GM12878 (cell line): ENCODE results near the gene ZNF888. TPM values are rescaled to one million over a fixed set of nuclear protein-coding genes. Genes with fewer than 3 reads are reported as not detected.

ENCODE experiments used
- ATAC-seq: fragments of 200-7000 bp; cut with Tn5 transposase; 3 replicates; pipeline ENCODE4 v1.9.1; 2020; ENCODE audit warnings: mild to moderate bottlenecking, moderate library complexity
- BruUV-seq: library from RNA; stranded (reverse); fragments of 400-500 nt; replicated peaks from 2 replicates; lab custom pipeline; 2021; lab: Mats Ljungman, UMichigan
- CTCF ChIA-PET: fragments of 300-600 bp; sonication (Branson Sonifier 250); formaldehyde crosslinking; extraction: SDS; loops from one replicate; lab custom pipeline; 2021; ENCODE audit warnings: inconsistent platforms; lab: Yijun Ruan, JAX
- POLR2A ChIA-PET: fragments of 350-600 bp; formaldehyde crosslinking; extraction: SDS; loops from one replicate; lab custom pipeline; 2021; ENCODE audit warnings: inconsistent platforms; lab: Charles Lee
- RAD21 ChIA-PET: fragments of 300-600 bp; sonication (Branson Sonifier 250); formaldehyde crosslinking; loops from one replicate; lab custom pipeline; 2023; ENCODE audit warnings: antibody characterized with exemption; ENCODE audit not compliant: unreplicated experiment; lab: Charles Lee
- SMC1A ChIA-PET: fragments of 300-600 bp; sonication (Branson Sonifier 250); formaldehyde crosslinking; loops from one replicate; lab custom pipeline; 2023; ENCODE audit not compliant: unreplicated experiment, uncharacterized antibody; lab: Charles Lee
- DNase-seq: peaks from one replicate; pipeline ENCODE4 v3.0.0-alpha.2; 2011; ENCODE audit warnings: low read depth, low spot score
- FAIRE-seq: peaks from 3 replicates; lab custom pipeline; 2011; peaks lifted over from hg19 to GRCh38; lab: Jason Lieb, UNC
- H2AFZ ChIP-seq: 2 replicates; pipeline ENCODE4 v1.6.0; 2011; ENCODE audit warnings: low read depth, low read length, control low read depth; ENCODE audit not compliant: control insufficient read depth
- H3K27ac ChIP-seq: 2 replicates; pipeline ENCODE4 v1.5.1; 2011; ENCODE audit warnings: control low read depth; ENCODE audit not compliant: control insufficient read depth, insufficient read depth
- H3K27me3 ChIP-seq, 2 experiments: replicated peaks in 1 of 2; 2 replicates each; pipeline versions ENCODE4 v1.6.0 to v1.6.1; 2011; ENCODE audit warnings: low read length in 1 of 2; ENCODE audit not compliant: control insufficient read depth in 2 of 2, insufficient read depth in 2 of 2
- H3K36me3 ChIP-seq, 2 experiments: 2 replicates each; pipeline ENCODE4 v1.5.1; 2011; ENCODE audit warnings: low read length in 1 of 2; ENCODE audit not compliant: control insufficient read depth in 2 of 2, insufficient read depth in 2 of 2
- H3K4me1 ChIP-seq: 2 replicates; pipeline ENCODE4 v1.6.1; 2011; ENCODE audit warnings: mild to moderate bottlenecking, low read length, moderate library complexity, mixed read lengths; ENCODE audit not compliant: control insufficient read depth, insufficient read depth
- H3K4me2 ChIP-seq: 2 replicates; pipeline ENCODE4 v1.6.0; 2011; ENCODE audit warnings: control low read depth; ENCODE audit not compliant: control insufficient read depth, insufficient read depth
- H3K4me3 ChIP-seq: fragments of 200-600 bp; sonication (generic); 2 replicates; pipeline ENCODE4 v1.5.1; 2016
- H3K79me2 ChIP-seq: 2 replicates; pipeline ENCODE4 v1.6.0; 2011; ENCODE audit warnings: low read length; ENCODE audit not compliant: control insufficient read depth, insufficient read depth
- H3K9ac ChIP-seq: 2 replicates; pipeline ENCODE4 v1.8.0; 2011; ENCODE audit warnings: low read length, control low read depth, mixed read lengths; ENCODE audit not compliant: control insufficient read depth, insufficient read depth
- H3K9me3 ChIP-seq: replicated peaks from 3 replicates; pipeline ENCODE4 v1.5.1; 2011; ENCODE audit warnings: mild to moderate bottlenecking, low read length; ENCODE audit not compliant: control insufficient read depth, insufficient read depth
- H4K20me1 ChIP-seq: 2 replicates; pipeline ENCODE4 v1.6.0; 2011; ENCODE audit not compliant: control insufficient read depth, insufficient read depth
- ESRRA ChIP-seq: IDR thresholded peaks from 2 replicates; pipeline ENCODE4 v1.6.1; 2012; ENCODE audit warnings: mild to moderate bottlenecking, low read length, improper control_type of control experiment
- FOXM1 ChIP-seq: IDR thresholded peaks from 2 replicates; pipeline ENCODE4 v1.6.1; 2012; ENCODE audit warnings: low read depth, mild to moderate bottlenecking, inconsistent platforms, low read length, moderate library complexity
- NBN ChIP-seq: fragments of 450-650 bp; IDR thresholded peaks from 2 replicates; pipeline ENCODE4 v1.6.1; 2016
- RUNX3 ChIP-seq: IDR thresholded peaks from 2 replicates; pipeline ENCODE4 v1.6.1; 2012; ENCODE audit warnings: low read length, inconsistent platforms
- SRF ChIP-seq, 2 experiments: IDR thresholded peaks; 2 replicates each; pipeline ENCODE4 v1.6.1; 2011; ENCODE audit warnings: low read depth in 2 of 2, low read length in 2 of 2, mild to moderate bottlenecking in 1 of 2, moderate library complexity in 1 of 2
- WRNIP1 ChIP-seq: IDR thresholded peaks from 2 replicates; pipeline ENCODE4 v1.6.1; 2011; ENCODE audit warnings: low read depth, low read length, improper control_type of control experiment, borderline replicate concordance
- WGBS: methylation state at CpG from one replicate; pipeline ENCODE4 v1.1.6; 2016; ENCODE audit warnings: low lambda C conversion rate; ENCODE audit not compliant: insufficient replicate concordance, insufficient coverage; ENCODE audit errors: missing lambda C conversion rate; 5-methylcytosine and 5-hydroxymethylcytosine counted together
- in situ Hi-C: fragments of 300-500 bp; cut with MboI; formaldehyde crosslinking; loops from 9 replicates; pipeline ENCODE4 v1.14.3; 2018; ENCODE audit warnings: mixed read lengths
- intact Hi-C: fragments of 100-400 bp; cut with micrococcal nuclease; formaldehyde crosslinking; loops from one replicate; pipeline ENCODE4 v1.14.2; 2022; ENCODE audit not compliant: unreplicated experiment
- polyA plus RNA-seq, 11 experiments: library from polyadenylated mRNA; depleted of rRNA in 4 of 11; unstranded in 6 of 11; stranded (reverse) in 5 of 11; fragments of >200 nt; fragmentation: Nextera tagmentation in 4 of 11; fragmentation: Illumina TruSeq in 1 of 11; extraction: Ambion mirVana in 4 of 11; extraction: Trizol in 1 of 11; gene quantifications; 1 replicate in 1 of 11; 2 replicates in 10 of 11; pipeline versions ENCODE4 v1.2.1 to v1.2.3, GENCODE V29; 2011 to 2016; ENCODE audit warnings: inconsistent platforms in 2 of 11, missing spikeins in 2 of 11, low read depth in 1 of 11
- total RNA-seq, 4 experiments: library from RNA; depleted of rRNA in 3 of 4; stranded (reverse); fragments of >200 nt in 3 of 4; fragmentation: Illumina TruSeq in 1 of 4; extraction: Trizol in 1 of 4; gene quantifications; 2 replicates each; pipeline versions ENCODE4 v1.2.1 to v1.2.3, GENCODE V29; 2013 to 2021
- TF ChIP-seq, protein P1 (sequence below): fragments of 450-650 bp; IDR thresholded peaks from 2 replicates; pipeline ENCODE4 v1.6.1; 2018; ENCODE audit warnings: mild to moderate bottlenecking, low read depth, moderate library complexity; ENCODE audit not compliant: partially characterized antibody

ZNF888 gene
- total and polyA plus RNA-seq, 10 of the 15 experiments (the other 5 are each of a cell fraction or from before 2014, with no cell fraction given) = 0.26 to 4.3 (median 2.7) TPM

DNA sequence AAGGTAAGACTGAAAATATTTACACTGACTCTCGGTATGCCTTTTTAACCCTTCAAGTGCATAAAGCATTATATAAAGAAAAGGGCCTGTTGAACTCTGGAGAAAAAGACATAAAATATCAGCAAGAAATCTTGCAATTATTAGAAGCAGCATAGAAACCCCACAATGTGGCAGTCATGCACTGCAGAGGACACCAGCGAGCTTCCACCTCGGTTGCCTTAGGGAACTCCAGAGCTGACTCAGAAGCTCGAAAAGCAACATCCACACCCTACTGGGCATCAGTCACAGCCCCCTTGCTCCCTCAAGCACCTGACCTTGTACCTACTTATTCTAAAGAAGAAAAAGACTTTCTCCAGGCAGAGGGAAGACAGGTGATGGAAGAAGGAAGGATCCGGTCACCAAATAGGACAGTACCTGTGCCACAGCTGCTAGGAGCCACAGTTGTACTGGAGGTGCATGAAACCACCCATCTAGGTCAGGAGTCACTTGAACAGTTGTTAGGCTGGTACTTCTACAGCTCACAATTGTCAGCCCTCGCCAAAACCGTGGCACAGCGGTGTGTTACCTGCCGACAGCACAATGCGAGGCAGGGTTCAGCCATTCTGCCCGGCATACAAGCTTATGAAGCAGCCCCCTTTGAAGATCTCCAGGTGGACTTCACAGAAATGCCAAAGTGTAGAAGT is 36.5 kb upstream of the ZNF888 start:
- intact Hi-C loops = loop anchor here (5.0 kb wide), 1 partner anchor 143 kb away; the partner anchor contains the start of gene ZNF160

More for the DNA sequence above, 36.5 kb upstream of the ZNF888 start:
- Histone ChIP-seq H4K20me1 (no peaks in the 10 kb centered on the region), H3K4me3 (no peak overlapping the region), H3K4me1 (peaks cover 4% of the 10 kb centered on the region; the same call in 1 of the 2 replicates), H3K27me3 (no peaks in the 10 kb centered on the region), H3K4me2 (no peak overlapping the region), H3K79me2 (peaks cover 11% of the 10 kb centered on the region), H3K36me3 (peaks cover 3 to 17% of the 10 kb centered on the region in 2 experiments; a peak in 3 of 4 replicates), H3K27ac (no peak overlapping the region), H3K9ac (no peak overlapping the region), H2AFZ (no peak overlapping the region), H3K9me3 (peaks cover 38% of the 10 kb centered on the region)
- SMC1A ChIA-PET = no interaction called here
- no peak for TF ChIP-seq WRNIP1
- no peak for TF ChIP-seq FOXM1
- TF ChIP-seq, protein P1, sequence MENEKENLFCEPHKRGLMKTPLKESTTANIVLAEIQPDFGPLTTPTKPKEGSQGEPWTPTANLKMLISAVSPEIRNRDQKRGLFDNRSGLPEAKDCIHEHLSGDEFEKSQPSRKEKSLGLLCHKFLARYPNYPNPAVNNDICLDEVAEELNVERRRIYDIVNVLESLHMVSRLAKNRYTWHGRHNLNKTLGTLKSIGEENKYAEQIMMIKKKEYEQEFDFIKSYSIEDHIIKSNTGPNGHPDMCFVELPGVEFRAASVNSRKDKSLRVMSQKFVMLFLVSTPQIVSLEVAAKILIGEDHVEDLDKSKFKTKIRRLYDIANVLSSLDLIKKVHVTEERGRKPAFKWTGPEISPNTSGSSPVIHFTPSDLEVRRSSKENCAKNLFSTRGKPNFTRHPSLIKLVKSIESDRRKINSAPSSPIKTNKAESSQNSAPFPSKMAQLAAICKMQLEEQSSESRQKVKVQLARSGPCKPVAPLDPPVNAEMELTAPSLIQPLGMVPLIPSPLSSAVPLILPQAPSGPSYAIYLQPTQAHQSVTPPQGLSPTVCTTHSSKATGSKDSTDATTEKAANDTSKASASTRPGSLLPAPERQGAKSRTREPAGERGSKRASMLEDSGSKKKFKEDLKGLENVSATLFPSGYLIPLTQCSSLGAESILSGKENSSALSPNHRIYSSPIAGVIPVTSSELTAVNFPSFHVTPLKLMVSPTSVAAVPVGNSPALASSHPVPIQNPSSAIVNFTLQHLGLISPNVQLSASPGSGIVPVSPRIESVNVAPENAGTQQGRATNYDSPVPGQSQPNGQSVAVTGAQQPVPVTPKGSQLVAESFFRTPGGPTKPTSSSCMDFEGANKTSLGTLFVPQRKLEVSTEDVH = no peak
- no peak for TF ChIP-seq NBN
- no peak for TF ChIP-seq SRF (IDR thresholded peaks at IDR 0.05; ENCODE audit: low read depth in 2 of 2, low read length in 2 of 2)
- no peak for TF ChIP-seq ESRRA
- TF ChIP-seq RUNX3 = no peak
- POLR2A ChIA-PET = no interaction called here
- FAIRE-seq (no peak), DNase-seq (no peak), ATAC-seq (no peak)
- 93% methylated on average over 11 of the region's 11 CpGs for WGBS
- in situ Hi-C loops = no loop called here
- BruUV-seq = no TSS peak
- CTCF ChIA-PET = no interaction called here
- RAD21 ChIA-PET = interaction anchor here (0.7 kb wide), 1 partner anchor 19 kb away, joined by 3 read pairs; no protein-coding TSS in a partner anchor
